NB4 (cell line): ENCODE results near the gene CLPSL2.

ENCODE experiments used
- DNase-seq: peaks from one replicate; pipeline ENCODE4 v3.0.0; 2010; ENCODE audit warnings: low read depth
- H3K4me3 ChIP-seq: one replicate; pipeline ENCODE4 v1.5.1; 2011; ENCODE audit warnings: mild to moderate bottlenecking, low read depth, low read length, moderate library complexity
- MYC ChIP-seq: IDR thresholded peaks from 2 replicates; pipeline ENCODE4 v1.6.1; 2011; ENCODE audit warnings: low read depth, low read length
- POLR2A ChIP-seq: IDR thresholded peaks from 2 replicates; pipeline ENCODE4 v1.6.1; 2011; ENCODE audit warnings: mild to moderate bottlenecking; ENCODE audit not compliant: insufficient read length; ENCODE audit errors: extremely low read depth
- TF ChIP-seq, protein P1 (sequence below): IDR thresholded peaks from 2 replicates; pipeline ENCODE4 v1.6.1; 2011; ENCODE audit warnings: low read depth, low read length
- TF ChIP-seq, protein P2 (sequence below): IDR thresholded peaks from one replicate; pipeline ENCODE4 v1.5.1; 2012; ENCODE audit warnings: low read depth, low read length

CLPSL2 gene

DNA sequence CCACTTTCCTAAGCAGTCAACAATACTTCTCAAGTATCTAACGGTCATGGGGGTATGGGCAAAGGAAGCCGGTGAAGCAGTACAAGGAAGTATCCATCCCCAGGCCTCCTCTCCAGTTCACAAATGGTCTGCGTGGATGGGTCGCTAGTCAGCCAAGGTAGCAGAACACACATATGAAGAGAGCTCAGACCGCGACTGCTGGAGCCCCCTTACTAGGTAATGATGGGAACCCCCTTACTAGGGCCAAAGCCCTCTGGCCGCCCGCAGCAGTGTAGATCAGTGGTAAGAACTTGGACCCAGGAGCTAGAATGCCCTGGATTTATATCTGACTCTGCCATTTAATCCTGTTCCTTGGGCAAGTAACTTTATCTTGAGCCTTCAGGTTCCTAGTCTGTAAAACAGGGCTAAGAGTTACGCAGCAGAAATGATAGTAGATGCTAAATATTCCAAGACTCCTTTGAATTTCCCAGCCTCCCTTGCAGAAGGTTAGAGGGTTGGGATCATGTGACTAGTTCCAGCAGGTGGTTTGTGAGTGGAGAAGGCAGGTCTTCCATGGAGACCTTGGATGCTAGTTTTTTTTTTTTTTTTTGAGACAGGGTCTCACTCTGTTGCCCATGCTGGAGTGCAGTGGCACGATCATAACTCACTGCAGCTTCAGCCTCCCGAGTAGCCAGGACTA, 2.1 kb upstream of the CLPSL2 start:
- DNase-seq = no peak
- H3K4me3 ChIP-seq = no peak overlapping the region
- no peak for TF ChIP-seq MYC
- TF ChIP-seq, protein P1, sequence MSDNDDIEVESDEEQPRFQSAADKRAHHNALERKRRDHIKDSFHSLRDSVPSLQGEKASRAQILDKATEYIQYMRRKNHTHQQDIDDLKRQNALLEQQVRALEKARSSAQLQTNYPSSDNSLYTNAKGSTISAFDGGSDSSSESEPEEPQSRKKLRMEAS = no peak
- TF ChIP-seq, protein P2, sequence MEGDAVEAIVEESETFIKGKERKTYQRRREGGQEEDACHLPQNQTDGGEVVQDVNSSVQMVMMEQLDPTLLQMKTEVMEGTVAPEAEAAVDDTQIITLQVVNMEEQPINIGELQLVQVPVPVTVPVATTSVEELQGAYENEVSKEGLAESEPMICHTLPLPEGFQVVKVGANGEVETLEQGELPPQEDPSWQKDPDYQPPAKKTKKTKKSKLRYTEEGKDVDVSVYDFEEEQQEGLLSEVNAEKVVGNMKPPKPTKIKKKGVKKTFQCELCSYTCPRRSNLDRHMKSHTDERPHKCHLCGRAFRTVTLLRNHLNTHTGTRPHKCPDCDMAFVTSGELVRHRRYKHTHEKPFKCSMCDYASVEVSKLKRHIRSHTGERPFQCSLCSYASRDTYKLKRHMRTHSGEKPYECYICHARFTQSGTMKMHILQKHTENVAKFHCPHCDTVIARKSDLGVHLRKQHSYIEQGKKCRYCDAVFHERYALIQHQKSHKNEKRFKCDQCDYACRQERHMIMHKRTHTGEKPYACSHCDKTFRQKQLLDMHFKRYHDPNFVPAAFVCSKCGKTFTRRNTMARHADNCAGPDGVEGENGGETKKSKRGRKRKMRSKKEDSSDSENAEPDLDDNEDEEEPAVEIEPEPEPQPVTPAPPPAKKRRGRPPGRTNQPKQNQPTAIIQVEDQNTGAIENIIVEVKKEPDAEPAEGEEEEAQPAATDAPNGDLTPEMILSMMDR = no peak
- TF ChIP-seq POLR2A = no peak

DNA sequence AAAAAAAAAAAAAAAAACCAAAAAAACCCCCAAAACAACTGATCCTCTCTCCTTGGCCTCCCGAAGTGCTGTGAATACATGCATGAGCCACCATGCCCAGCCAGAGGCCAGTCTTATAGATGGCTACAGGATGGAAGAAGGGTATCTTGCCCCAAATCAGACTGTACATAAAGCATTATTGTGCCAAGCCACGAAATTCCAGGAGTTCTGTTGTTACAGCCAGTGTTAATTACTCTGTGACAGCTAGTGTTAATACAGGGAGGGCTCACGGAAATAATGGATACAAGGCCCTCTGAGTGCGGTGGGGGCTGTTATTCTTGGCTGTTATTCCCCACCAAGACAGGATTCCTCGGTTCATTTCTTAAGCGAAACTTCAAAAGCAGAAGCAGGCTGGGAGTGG, 1.4 kb upstream of the CLPSL2 start:
- H3K4me3 ChIP-seq = no peak overlapping the region
- no peak for DNase-seq
- TF ChIP-seq MYC (no peak), POLR2A (no peak)
- TF ChIP-seq, protein P2 = no peak
- TF ChIP-seq, protein P1 = no peak

DNA sequence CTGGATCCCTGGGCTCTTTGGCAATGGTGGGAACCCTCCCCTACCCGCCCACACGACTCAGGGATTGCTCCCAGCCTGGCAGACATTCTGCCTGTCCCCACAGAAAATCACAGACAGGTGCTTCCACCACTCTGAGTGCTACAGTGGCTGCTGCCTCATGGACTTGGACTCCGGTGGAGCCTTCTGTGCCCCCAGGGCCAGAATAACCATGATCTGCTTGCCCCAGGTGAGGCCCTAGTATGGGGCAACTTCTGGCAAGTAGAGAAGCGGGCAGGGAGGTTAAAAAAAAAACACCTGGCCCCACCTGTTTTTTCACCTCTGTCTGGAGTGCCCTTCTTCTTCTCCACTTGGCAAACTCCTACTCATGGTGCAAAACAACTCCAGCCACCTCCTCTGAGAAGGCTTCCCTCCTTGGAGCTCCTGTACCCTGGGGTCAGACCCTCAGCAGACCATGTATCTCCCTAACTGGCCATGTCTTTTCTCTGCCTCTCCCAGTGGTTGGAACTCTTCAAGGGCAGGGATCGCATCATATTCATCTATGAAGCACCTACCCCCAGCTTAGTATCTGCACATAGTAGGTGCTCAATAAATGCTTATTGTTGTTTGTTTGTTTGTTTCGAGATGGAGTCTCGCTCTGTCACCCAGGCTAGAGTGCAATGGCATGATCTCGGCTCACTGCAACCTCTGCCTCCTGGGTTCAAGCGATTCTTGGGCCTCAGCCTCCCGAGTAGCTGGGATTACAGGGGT, 1.1 kb downstream of the CLPSL2 start:
- H3K4me3 ChIP-seq = no peak overlapping the region
- no peak for DNase-seq
- TF ChIP-seq MYC (no peak), POLR2A (no peak)
- TF ChIP-seq, protein P2 = no peak
- TF ChIP-seq, protein P1 = no peak

DNA sequence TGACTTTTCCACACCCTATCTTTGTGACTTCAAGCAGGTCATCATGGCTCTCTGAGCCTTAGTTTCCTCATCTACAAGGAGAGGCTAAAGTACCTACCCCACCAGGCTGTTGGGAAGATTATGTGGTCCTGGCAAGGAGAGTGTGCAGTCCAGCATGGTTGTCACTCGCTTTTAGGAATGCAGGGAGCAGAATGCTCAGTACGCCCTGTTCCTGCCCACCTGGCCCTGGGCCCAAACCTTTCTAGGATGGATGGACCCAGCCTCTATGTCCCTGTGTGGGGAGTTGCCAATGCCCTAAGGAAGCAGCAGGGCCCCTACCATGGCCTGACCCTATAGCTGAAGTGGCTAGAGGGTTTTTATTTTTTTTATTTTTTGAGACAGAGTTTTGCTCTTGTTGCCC, 2.0 kb downstream of the CLPSL2 start:
- no peak for TF ChIP-seq POLR2A
- TF ChIP-seq, protein P1 = no peak
- no peak for TF ChIP-seq MYC
- TF ChIP-seq, protein P2 = no peak
- no peak overlapping the region for H3K4me3 ChIP-seq
- DNase-seq = no peak

DNA sequence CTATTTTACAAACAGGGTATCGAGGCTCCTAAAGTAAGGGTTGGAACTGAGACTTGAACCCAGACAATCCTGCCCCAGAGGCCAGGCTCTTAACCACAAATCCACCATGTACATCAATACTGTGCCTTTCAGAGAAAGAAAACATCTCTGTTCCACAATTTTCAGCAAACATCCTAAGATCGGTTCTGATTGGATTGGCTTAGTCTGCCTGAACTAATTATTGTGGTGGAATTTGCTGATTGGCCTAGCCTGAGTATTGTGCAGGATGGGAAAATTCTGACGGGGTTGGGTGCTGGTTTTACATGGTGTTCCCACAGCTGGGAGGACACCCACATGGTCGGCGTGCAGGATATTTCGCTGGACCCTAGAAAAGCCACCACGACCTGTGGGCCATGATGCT, 4.3 kb downstream of the CLPSL2 start, which contains the start of gene CLPSL1:
CLPSL1 (plus strand) TSS at position 301 of the 400 bp plus-strand sequence; CDS start at position 393, 92 bp downstream.
- DNase-seq = no peak
- TF ChIP-seq, protein P2 = no peak
- TF ChIP-seq POLR2A (no peak), MYC (no peak)
- no peak within 1 kb of the TSS for H3K4me3 ChIP-seq
